DND-41 (cell line): Measurements from ENCODE around the gene CCDC91.

ENCODE experiments used
- ATAC-seq: fragments of 200-7000 bp; cut with Tn5 transposase; 3 replicates; pipeline ENCODE4 v1.9.1; 2021; ENCODE audit warnings: low read depth; ENCODE audit not compliant: insufficient read depth
- DNase-seq: peaks from one replicate; pipeline ENCODE4 v3.0.0-alpha.2; 2020
- H2AFZ ChIP-seq: 2 replicates; pipeline ENCODE4 v1.6.0; 2012; ENCODE audit warnings: low read depth, low read length
- H3K27ac ChIP-seq: 2 replicates; pipeline ENCODE4 v1.5.1; 2012; ENCODE audit warnings: low read length, inconsistent platforms
- H3K27me3 ChIP-seq: fragments of 200-600 bp; sonication (generic); 2 replicates; pipeline ENCODE4 v1.6.0; 2012; ENCODE audit warnings: low read length, mild to moderate bottlenecking, inconsistent platforms; ENCODE audit not compliant: insufficient read depth, poor library complexity
- H3K36me3 ChIP-seq: 2 replicates; pipeline ENCODE4 v1.5.1; 2012; ENCODE audit warnings: low read length, inconsistent platforms; ENCODE audit not compliant: insufficient read depth
- H3K4me1 ChIP-seq: 2 replicates; pipeline ENCODE4 v1.5.1; 2012; ENCODE audit warnings: mild to moderate bottlenecking, low read length; ENCODE audit not compliant: insufficient read depth
- H3K4me2 ChIP-seq: 2 replicates; pipeline ENCODE4 v1.6.0; 2012; ENCODE audit warnings: mild to moderate bottlenecking, moderate library complexity, low read length, inconsistent platforms; ENCODE audit not compliant: insufficient read depth
- H3K4me3 ChIP-seq, 2 experiments: fragments of 200-600 bp in 1 of 2; shearing (Covaris generic) in 1 of 2; 2 replicates each; pipeline ENCODE4 v1.5.1; 2012 to 2016; ENCODE audit warnings: inconsistent platforms in 2 of 2, low read length in 2 of 2, mild to moderate bottlenecking in 2 of 2, low read depth in 1 of 2, moderate library complexity in 1 of 2
- H3K79me2 ChIP-seq: 2 replicates; pipeline ENCODE4 v1.6.0; 2012; ENCODE audit warnings: low read length, inconsistent platforms; ENCODE audit not compliant: insufficient read depth
- H3K9ac ChIP-seq: 2 replicates; pipeline ENCODE4 v1.6.0; 2012; ENCODE audit warnings: low read depth, mild to moderate bottlenecking, inconsistent platforms, low read length, moderate library complexity
- H3K9me3 ChIP-seq: 2 replicates; pipeline ENCODE4 v1.5.1; 2012; ENCODE audit warnings: low read length, moderate library complexity, mild to moderate bottlenecking, inconsistent platforms; ENCODE audit not compliant: insufficient read depth, severe bottlenecking
- H4K20me1 ChIP-seq: 2 replicates; pipeline ENCODE4 v1.6.0; 2012; ENCODE audit warnings: low read length; ENCODE audit not compliant: insufficient read depth
- EZH2 ChIP-seq: IDR thresholded peaks from 3 replicates; pipeline ENCODE4 v1.6.1; 2012; ENCODE audit warnings: borderline replicate concordance, low read depth, mild to moderate bottlenecking, moderate library complexity, low read length, inconsistent platforms; ENCODE audit not compliant: severe bottlenecking
- TF ChIP-seq, protein P1 (sequence below): IDR thresholded peaks from 2 replicates; pipeline ENCODE4 v1.5.1; 2012; ENCODE audit warnings: borderline replicate concordance, low read length, moderate library complexity, mild to moderate bottlenecking; ENCODE audit not compliant: poor library complexity, severe bottlenecking; ENCODE audit errors: extremely low read depth

Gene CCDC91

DNA sequence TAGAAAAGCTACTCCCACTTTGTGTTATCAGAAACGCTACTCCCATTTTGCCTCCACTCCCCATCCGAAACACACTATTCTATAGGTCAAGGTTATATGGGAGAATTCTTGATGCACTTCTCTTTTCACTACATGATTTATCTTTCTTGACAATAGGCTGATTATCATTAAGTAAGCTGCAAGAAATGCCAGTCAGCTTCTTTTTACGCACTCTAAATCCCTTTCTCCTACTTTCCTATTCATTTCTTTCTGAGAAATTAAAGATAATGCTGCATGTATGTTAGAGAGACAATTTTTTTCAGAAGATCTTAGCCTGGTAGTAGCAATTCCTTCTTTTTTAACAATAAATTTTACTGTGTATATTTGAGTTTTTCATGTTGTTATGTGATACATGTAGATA, 41.0 kb upstream of the CCDC91 start:
- TF ChIP-seq, protein P1, sequence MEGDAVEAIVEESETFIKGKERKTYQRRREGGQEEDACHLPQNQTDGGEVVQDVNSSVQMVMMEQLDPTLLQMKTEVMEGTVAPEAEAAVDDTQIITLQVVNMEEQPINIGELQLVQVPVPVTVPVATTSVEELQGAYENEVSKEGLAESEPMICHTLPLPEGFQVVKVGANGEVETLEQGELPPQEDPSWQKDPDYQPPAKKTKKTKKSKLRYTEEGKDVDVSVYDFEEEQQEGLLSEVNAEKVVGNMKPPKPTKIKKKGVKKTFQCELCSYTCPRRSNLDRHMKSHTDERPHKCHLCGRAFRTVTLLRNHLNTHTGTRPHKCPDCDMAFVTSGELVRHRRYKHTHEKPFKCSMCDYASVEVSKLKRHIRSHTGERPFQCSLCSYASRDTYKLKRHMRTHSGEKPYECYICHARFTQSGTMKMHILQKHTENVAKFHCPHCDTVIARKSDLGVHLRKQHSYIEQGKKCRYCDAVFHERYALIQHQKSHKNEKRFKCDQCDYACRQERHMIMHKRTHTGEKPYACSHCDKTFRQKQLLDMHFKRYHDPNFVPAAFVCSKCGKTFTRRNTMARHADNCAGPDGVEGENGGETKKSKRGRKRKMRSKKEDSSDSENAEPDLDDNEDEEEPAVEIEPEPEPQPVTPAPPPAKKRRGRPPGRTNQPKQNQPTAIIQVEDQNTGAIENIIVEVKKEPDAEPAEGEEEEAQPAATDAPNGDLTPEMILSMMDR = no peak
- TF ChIP-seq EZH2 = no peak
- Histone ChIP-seq H3K36me3 (no peaks in the 10 kb centered on the region), H3K9ac (no peak overlapping the region), H2AFZ (no peak overlapping the region), H3K4me3 (no peak overlapping the region), H3K79me2 (no peaks in the 10 kb centered on the region), H4K20me1 (no peaks in the 10 kb centered on the region), H3K9me3 (no peaks in the 10 kb centered on the region), H3K27me3 (no peaks in the 10 kb centered on the region), H3K27ac (no peak overlapping the region), H3K4me2 (no peak overlapping the region), H3K4me1 (no peaks in the 10 kb centered on the region)
- ATAC-seq = no peak
- no peak for DNase-seq

DNA sequence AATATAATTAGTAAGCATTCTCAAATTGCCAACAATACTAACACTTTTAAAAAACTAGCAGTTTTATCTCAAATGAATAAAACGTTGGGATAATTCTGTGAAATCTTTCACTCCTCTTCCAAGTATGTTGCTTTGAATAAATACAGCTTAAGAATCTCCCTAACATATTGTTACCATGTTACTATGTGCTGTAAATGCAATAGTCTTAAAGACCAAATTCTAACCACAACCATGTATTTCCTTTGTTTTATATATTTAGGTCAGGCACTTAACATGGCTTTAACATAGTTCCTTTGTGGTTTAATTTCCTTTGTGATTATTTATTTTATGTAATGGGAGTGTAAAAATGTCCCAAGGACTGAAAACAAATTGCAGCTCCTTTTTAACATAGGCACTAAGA, 33.9 kb upstream of the CCDC91 start:
- no peak overlapping the region for H2AFZ ChIP-seq
- H3K36me3 ChIP-seq = no peaks in the 10 kb centered on the region

DNA sequence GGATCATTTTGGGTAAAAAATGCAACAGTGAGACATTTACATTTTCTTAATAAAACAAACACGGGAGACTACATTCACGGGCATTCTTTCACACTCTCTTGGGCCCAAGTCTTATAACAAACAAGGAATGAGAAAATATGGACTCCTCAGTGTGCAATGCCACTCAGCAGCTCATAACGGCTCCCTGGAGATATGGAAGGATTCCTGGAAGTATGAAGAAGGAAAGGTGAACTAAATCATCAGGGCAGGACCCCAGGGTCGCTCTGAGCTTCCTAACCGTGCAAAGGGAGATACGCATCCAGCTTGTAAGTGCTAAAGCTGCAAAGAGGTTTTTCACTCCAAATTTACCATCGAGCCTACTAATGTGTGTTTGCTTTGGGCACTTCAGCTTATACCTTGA, 33.5 kb upstream of the CCDC91 start:
- Histone ChIP-seq H4K20me1 (no peaks in the 10 kb centered on the region), H3K79me2 (no peaks in the 10 kb centered on the region), H3K4me2 (no peak overlapping the region), H3K27ac (no peak overlapping the region), H3K9me3 (no peaks in the 10 kb centered on the region), H3K4me1 (no peaks in the 10 kb centered on the region; the same call in 1 of the 2 replicates), H3K4me3 (no peak overlapping the region), H3K27me3 (no peaks in the 10 kb centered on the region), H2AFZ (no peak overlapping the region), H3K9ac (no peak overlapping the region), H3K36me3 (no peaks in the 10 kb centered on the region)
- TF ChIP-seq EZH2 = no peak
- TF ChIP-seq, protein P1 = no peak
- DNase-seq (no peak), ATAC-seq (no peak)

More for the DNA sequence above, 33.9 kb upstream of the CCDC91 start:
- no peak overlapping the region for H3K4me2 ChIP-seq
- H3K4me1 ChIP-seq = no peaks in the 10 kb centered on the region; the same call in 1 of the 2 replicates
- ATAC-seq (no peak), DNase-seq (no peak)
- no peak overlapping the region for H3K27ac ChIP-seq
- no peak overlapping the region for H3K4me3 ChIP-seq
- no peak for TF ChIP-seq EZH2
- TF ChIP-seq, protein P1 = no peak
- no peak overlapping the region for H3K9ac ChIP-seq
- no peaks in the 10 kb centered on the region for H3K9me3 ChIP-seq
- no peaks in the 10 kb centered on the region for H4K20me1 ChIP-seq
- no peaks in the 10 kb centered on the region for H3K27me3 ChIP-seq
- H3K79me2 ChIP-seq = no peaks in the 10 kb centered on the region

DNA sequence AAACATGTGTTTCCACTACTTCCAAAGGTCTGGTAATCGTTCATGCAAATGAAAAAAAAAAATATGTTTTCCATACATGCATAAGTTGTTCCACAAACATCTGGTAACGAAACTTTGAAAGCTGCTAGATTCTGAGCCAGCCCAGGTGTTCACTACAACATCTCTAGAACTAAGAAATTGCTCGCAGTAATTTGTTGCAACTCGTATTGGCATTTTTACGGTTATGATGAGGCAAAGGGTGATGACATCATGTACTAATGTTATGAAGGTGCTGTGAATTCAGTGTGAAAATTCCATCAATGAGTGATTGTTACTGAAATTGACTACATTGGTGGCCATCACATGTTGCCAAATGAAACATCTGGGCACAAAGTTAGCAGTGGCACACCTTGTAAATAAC, 31.9 kb upstream of the CCDC91 start:
- no peaks in the 10 kb centered on the region for H4K20me1 ChIP-seq
- no peaks in the 10 kb centered on the region for H3K9me3 ChIP-seq
- no peaks in the 10 kb centered on the region for H3K27me3 ChIP-seq
- H3K79me2 ChIP-seq = no peaks in the 10 kb centered on the region
- TF ChIP-seq, protein P1 = no peak
- no peak for TF ChIP-seq EZH2
- H3K4me2 ChIP-seq = no peak overlapping the region
- H2AFZ ChIP-seq = no peak overlapping the region
- H3K27ac ChIP-seq = no peak overlapping the region
- DNase-seq = no peak
- ATAC-seq = no peak
- no peak overlapping the region for H3K4me3 ChIP-seq
- no peaks in the 10 kb centered on the region; the same call in 1 of the 2 replicates for H3K4me1 ChIP-seq
- no peak overlapping the region for H3K9ac ChIP-seq
- H3K36me3 ChIP-seq = no peaks in the 10 kb centered on the region
